Stimulated activated CD4-positive, alpha-beta T cell treated with anti-CD3 and anti-CD28 coated beads, Interleukin-2, amount 100 ng/mL, for 4 hours (primary cell): ENCODE results near the gene TBX22.
"Not testable (repeated sequence)": the region's sequence is repeated elsewhere in the genome, so short reads cannot be mapped to it uniquely, and the experiment has no call there.

ENCODE experiments used
- DNase-seq: peaks from one replicate; pipeline ENCODE4 v3.0.0-alpha.2; 2020; ENCODE audit warnings: low read depth

Gene TBX22

GRCh38 chrX:80014141-80014940, at the start of gene TBX22:
Gene TBX22, plus strand, starts transcription at chrX:80014753. Its CDS starts 7,517 bp downstream, at chrX:80022270.
- DNase-seq, result no peak

- DNase-seq, result no peak
Observed at GRCh38 chrX:79975605-79976004, 38.9 kb upstream of the TBX22 start.

- DNase-seq, result no peak
Observed at GRCh38 chrX:80004458-80004857, 10.1 kb upstream of the TBX22 start.

- DNase-seq, result no peak
Observed at GRCh38 chrX:80011522-80011921, 3.0 kb upstream of the TBX22 start.

GRCh38 chrX:80016182-80016581, 1.6 kb downstream of the TBX22 start:
- no peak for DNase-seq

GRCh38 chrX:80021621-80022020, 7.1 kb downstream of the TBX22 start:
- DNase-seq, result no peak

- DNase-seq, result no peak
Observed at GRCh38 chrX:80022363-80023031, 7.9 kb downstream of the TBX22 start.

- DNase-seq, result no peak
Observed at GRCh38 chrX:80026116-80026515, 11.6 kb downstream of the TBX22 start.

- not testable (repeated sequence) for DNase-seq
Observed at GRCh38 chrX:80066156-80066555, 51.6 kb downstream of the TBX22 start.

GRCh38 chrX:80075625-80076024, 61.1 kb downstream of the TBX22 start:
- not testable (repeated sequence) for DNase-seq
